ENCODE measurements around the gene GPC5. TPM values are rescaled to one million over a fixed set of nuclear protein-coding genes. Genes with fewer than 3 reads are reported as not detected.

GPC5 gene
- total and polyA plus RNA-seq, 3 donors from 2014 or later = 11.5 to 81.8 (median 52.1) TPM

- no peak for DNase-seq
- Histone ChIP-seq H3K27me3 (no peaks in the 10 kb centered on the region), H3K4me3 (no peak overlapping the region), H3K4me1 (peaks cover 9% of the 10 kb centered on the region), H3K36me3 (ENCODE audit: low read depth, missing control alignments) (no peaks in the 10 kb centered on the region), H3K9me3 (no peaks in the 10 kb centered on the region), H3K27ac (no peak overlapping the region)
- intact Hi-C loops (cut with DNase I; ENCODE audit: low total_unique reads) = no loop called here
- WGBS, 2 donors = 92 to 94% methylated on average over 1 of the region's 1 CpG
- TF ChIP-seq POLR2A (IDR thresholded peaks at IDR 0.05) = no peak
- TF ChIP-seq CTCF (IDR thresholded peaks at IDR 0.05) = no peak
Observed at GRCh38 chr13:91729859-91730258, 331.4 kb downstream of the GPC5 start.

- no peaks in the 10 kb centered on the region for H3K9me3 ChIP-seq
- H3K4me1 ChIP-seq = peaks cover 3% of the 10 kb centered on the region
- 84 to 98% methylated on average over 2 of the region's 2 CpGs for WGBS, 2 donors
- H3K27me3 ChIP-seq = no peaks in the 10 kb centered on the region
- H3K36me3 ChIP-seq (ENCODE audit: low read depth, missing control alignments) = no peaks in the 10 kb centered on the region
- no peak overlapping the region for H3K4me3 ChIP-seq
- DNase-seq = no peak
- intact Hi-C loops (cut with DNase I; ENCODE audit: low total_unique reads) = no loop called here
- no peak overlapping the region for H3K27ac ChIP-seq
- no peak for TF ChIP-seq CTCF (IDR thresholded peaks at IDR 0.05)
- TF ChIP-seq POLR2A (IDR thresholded peaks at IDR 0.05) = no peak
Observed at GRCh38 chr13:91739751-91740150, 341.3 kb downstream of the GPC5 start.

- Histone ChIP-seq H3K4me3 (no peak overlapping the region), H3K36me3 (ENCODE audit: low read depth, missing control alignments) (no peaks in the 10 kb centered on the region), H3K27ac (no peak overlapping the region), H3K27me3 (no peaks in the 10 kb centered on the region), H3K4me1 (peaks cover 3% of the 10 kb centered on the region), H3K9me3 (no peaks in the 10 kb centered on the region)
- intact Hi-C loops (cut with DNase I; ENCODE audit: low total_unique reads) = no loop called here
- TF ChIP-seq POLR2A (IDR thresholded peaks at IDR 0.05) (no peak), CTCF (IDR thresholded peaks at IDR 0.05) (no peak)
- no peak for DNase-seq
- whole genome bisulfite sequencing, 2 donors = 57 to 58% methylated on average over 2 of the region's 2 CpGs
Observed at GRCh38 chr13:91740756-91741155, 342.3 kb downstream of the GPC5 start.

GRCh38 chr13:91741925-91742324 lies 343.5 kb downstream of the GPC5 start:
- no peaks in the 10 kb centered on the region for H3K9me3 ChIP-seq
- H3K4me3 ChIP-seq = no peak overlapping the region
- no peaks in the 10 kb centered on the region for H3K27me3 ChIP-seq
- WGBS, 2 donors = 77 to 83% methylated on average over 2 of the region's 2 CpGs
- intact Hi-C loops (cut with DNase I; ENCODE audit: low total_unique reads) = no loop called here
- no peak overlapping the region for H3K27ac ChIP-seq
- H3K4me1 ChIP-seq = peaks cover 3% of the 10 kb centered on the region
- DNase-seq = no peak
- no peaks in the 10 kb centered on the region for H3K36me3 ChIP-seq (ENCODE audit: low read depth, missing control alignments)
- TF ChIP-seq CTCF (IDR thresholded peaks at IDR 0.05) (no peak), POLR2A (IDR thresholded peaks at IDR 0.05) (no peak)

GRCh38 chr13:91744284-91744683 lies 345.9 kb downstream of the GPC5 start:
- no peak for DNase-seq
- Histone ChIP-seq H3K27ac (no peak overlapping the region), H3K4me3 (no peak overlapping the region), H3K27me3 (no peaks in the 10 kb centered on the region), H3K4me1 (peaks cover 3% of the 10 kb centered on the region), H3K9me3 (no peaks in the 10 kb centered on the region), H3K36me3 (ENCODE audit: low read depth, missing control alignments) (no peaks in the 10 kb centered on the region)
- TF ChIP-seq POLR2A (IDR thresholded peaks at IDR 0.05) = no peak
- TF ChIP-seq CTCF (IDR thresholded peaks at IDR 0.05) = no peak
- intact Hi-C loops (cut with DNase I; ENCODE audit: low total_unique reads) = no loop called here

Measured in testis (tissue), 3 donors.